ENCODE measurements around the gene GDA.

GRCh38 chr9:72129271-72130156 lies 19.7 kb upstream of the GDA start:
- TF ChIP-seq CTCF (IDR thresholded peaks at IDR 0.05), result no peak
- TF ChIP-seq POLR2A (IDR thresholded peaks at IDR 0.05), result no peak

Data from uterus (tissue), 2 donors.